H9 (cell line): ENCODE data around the gene GCSAML. TPM values are rescaled to one million over a fixed set of nuclear protein-coding genes. Genes with fewer than 3 reads are reported as not detected.

Source experiments
- DNase-seq: peaks from one replicate; pipeline ENCODE4 v3.0.0-alpha.2; 2017
- H2AFZ ChIP-seq: one replicate; pipeline ENCODE4 v1.6.1; 2013; ENCODE audit warnings: mild to moderate bottlenecking, low read length, control low read depth, moderate library complexity
- H2AK5ac ChIP-seq: 2 replicates; pipeline ENCODE4 v1.6.1; 2013; ENCODE audit warnings: low read length, control low read depth, mixed read lengths; ENCODE audit not compliant: insufficient read length
- H2BK120ac ChIP-seq: one replicate; pipeline ENCODE4 v1.6.1; 2013; ENCODE audit warnings: low read depth, mild to moderate bottlenecking, low read length, control low read depth, inconsistent platforms; ENCODE audit not compliant: poor library complexity, severe bottlenecking
- H2BK12ac ChIP-seq: 2 replicates; pipeline ENCODE4 v1.6.1; 2013; ENCODE audit warnings: low read length, control low read depth, mixed read lengths, low read depth; ENCODE audit not compliant: insufficient read length
- H2BK15ac ChIP-seq: 2 replicates; pipeline ENCODE4 v1.6.1; 2013; ENCODE audit warnings: low read depth, low read length, control low read depth
- H2BK20ac ChIP-seq: one replicate; pipeline ENCODE4 v1.6.1; 2013; ENCODE audit warnings: low read depth, mild to moderate bottlenecking, low read length, control low read depth, inconsistent platforms; ENCODE audit not compliant: poor library complexity, severe bottlenecking
- H2BK5ac ChIP-seq: 2 replicates; pipeline ENCODE4 v1.6.1; 2013; ENCODE audit warnings: low read length, control low read depth, mixed read lengths; ENCODE audit not compliant: insufficient read length
- H3K14ac ChIP-seq: 2 replicates; pipeline ENCODE4 v1.6.1; 2013; ENCODE audit warnings: low read length, control low read depth; ENCODE audit not compliant: insufficient read depth
- H3K18ac ChIP-seq: 2 replicates; pipeline ENCODE4 v1.6.1; 2013; ENCODE audit warnings: low read depth, mild to moderate bottlenecking, mixed read lengths, low read length, control low read depth; ENCODE audit not compliant: insufficient read length
- H3K23ac ChIP-seq: 2 replicates; pipeline ENCODE4 v1.6.1; 2013; ENCODE audit warnings: low read length, control low read depth, mixed read lengths, low read depth; ENCODE audit not compliant: insufficient read length
- H3K23me2 ChIP-seq: 2 replicates; pipeline ENCODE4 v1.6.1; 2013; ENCODE audit warnings: low read depth, mild to moderate bottlenecking, mixed read lengths, low read length, control low read depth; ENCODE audit not compliant: insufficient read length, poor library complexity, severe bottlenecking
- H3K27ac ChIP-seq: 2 replicates; pipeline ENCODE4 v1.5.1; 2013; ENCODE audit warnings: low read length, control low read depth, mixed read lengths, low read depth; ENCODE audit not compliant: insufficient read length
- H3K27me3 ChIP-seq: 2 replicates; pipeline ENCODE4 v1.6.1; 2013; ENCODE audit warnings: low read length, control low read depth, inconsistent platforms; ENCODE audit not compliant: insufficient read depth
- H3K4ac ChIP-seq: 2 replicates; pipeline ENCODE4 v1.6.1; 2013; ENCODE audit warnings: low read depth, mild to moderate bottlenecking, control low read depth, inconsistent platforms, low read length, moderate library complexity
- H3K4me1 ChIP-seq: 2 replicates; pipeline ENCODE4 v1.6.1; 2013; ENCODE audit warnings: low read length, control low read depth, inconsistent platforms; ENCODE audit not compliant: insufficient read depth
- H3K4me2 ChIP-seq: 2 replicates; pipeline ENCODE4 v1.6.1; 2013; ENCODE audit warnings: low read length, control low read depth, mixed read lengths; ENCODE audit not compliant: insufficient read length, insufficient read depth
- H3K56ac ChIP-seq: 2 replicates; pipeline ENCODE4 v1.6.1; 2013; ENCODE audit warnings: low read depth, mild to moderate bottlenecking, mixed read lengths, low read length, control low read depth; ENCODE audit not compliant: insufficient read length
- H3K79me1 ChIP-seq: 2 replicates; pipeline ENCODE4 v1.6.1; 2013; ENCODE audit warnings: low read depth, mild to moderate bottlenecking, moderate library complexity, low read length, control low read depth, inconsistent platforms; ENCODE audit not compliant: insufficient read depth, poor library complexity, severe bottlenecking
- H3K79me2 ChIP-seq: 2 replicates; pipeline ENCODE4 v1.6.1; 2013; ENCODE audit warnings: low read length, control low read depth, inconsistent platforms; ENCODE audit not compliant: insufficient read depth
- H3K9ac ChIP-seq: 2 replicates; pipeline ENCODE4 v1.6.1; 2013; ENCODE audit warnings: low read length, control low read depth, mixed read lengths; ENCODE audit not compliant: insufficient read length; ENCODE audit errors: extremely low read depth
- H3K9me3 ChIP-seq: one replicate; pipeline ENCODE4 v1.6.1; 2013; ENCODE audit warnings: low read depth, low read length, inconsistent platforms; ENCODE audit not compliant: control insufficient read depth
- H3T11ph ChIP-seq: one replicate; pipeline ENCODE4 v1.6.1; 2013; ENCODE audit warnings: mild to moderate bottlenecking, low read length, control low read depth, inconsistent platforms
- H4K20me1 ChIP-seq: one replicate; pipeline ENCODE4 v1.6.1; 2013; ENCODE audit not compliant: control insufficient read depth, insufficient read length, insufficient read depth
- H4K5ac ChIP-seq: 2 replicates; pipeline ENCODE4 v1.6.1; 2013; ENCODE audit warnings: low read depth, mild to moderate bottlenecking, mixed read lengths, low read length, control low read depth; ENCODE audit not compliant: insufficient read length
- H4K8ac ChIP-seq: replicated peaks from 2 replicates; pipeline ENCODE4 v1.6.1; 2013; ENCODE audit warnings: low read length, control low read depth, mixed read lengths, low read depth; ENCODE audit not compliant: insufficient read length
- H4K91ac ChIP-seq: 2 replicates; pipeline ENCODE4 v1.6.1; 2013; ENCODE audit warnings: low read depth, mild to moderate bottlenecking, moderate library complexity, mixed read lengths, low read length, control low read depth; ENCODE audit not compliant: insufficient read length
- H3K27ac Mint-ChIP-seq, 3 experiments: 2 replicates in 2 of 3; 3 replicates in 1 of 3; pipeline ENCODE4 v1.8.0; 2020 to 2021; ENCODE audit warnings: mixed read lengths in 3 of 3, mild to moderate bottlenecking in 1 of 3, moderate library complexity in 1 of 3
- H3K27me3 Mint-ChIP-seq: 2 replicates; pipeline ENCODE4 v1.8.0; 2021; ENCODE audit warnings: low read depth, mild to moderate bottlenecking, moderate library complexity, mixed read lengths
- H3K36me3 Mint-ChIP-seq, 3 experiments: 2 replicates in 2 of 3; 3 replicates in 1 of 3; pipeline ENCODE4 v1.8.0; 2020 to 2021; ENCODE audit warnings: low read depth in 3 of 3, mixed read lengths in 3 of 3; ENCODE audit not compliant: insufficient read depth in 1 of 3
- H3K4me1 Mint-ChIP-seq, 2 experiments: 2 replicates each; pipeline ENCODE4 v1.8.0; 2020; ENCODE audit warnings: mixed read lengths in 2 of 2
- H3K4me3 Mint-ChIP-seq, 2 experiments: 2 replicates in 1 of 2; 3 replicates in 1 of 2; pipeline ENCODE4 v1.8.0; 2020 to 2021; ENCODE audit warnings: mild to moderate bottlenecking in 2 of 2, mixed read lengths in 2 of 2, moderate library complexity in 1 of 2
- H3K9me3 Mint-ChIP-seq, 2 experiments: 2 replicates in 1 of 2; 3 replicates in 1 of 2; pipeline ENCODE4 v1.8.0; 2020; ENCODE audit warnings: mild to moderate bottlenecking in 2 of 2, mixed read lengths in 2 of 2, moderate library complexity in 1 of 2
- CTCF ChIP-seq: fragments of 200-600 bp; sonication (generic); conservative IDR thresholded peaks from 3 replicates; pipeline ENCODE4 v1.8.0; 2021; ENCODE audit warnings: antibody characterized with exemption, mild to moderate bottlenecking
- WGBS: extraction: QIAGEN DNeasy Blood & Tissue Kit; methylation state at CpG from one replicate; pipeline ENCODE4 v1.1.7; 2013; ENCODE audit warnings: missing lambda C conversion rate, low lambda C conversion rate, mixed read lengths; ENCODE audit not compliant: insufficient read length; ENCODE audit errors: extremely low coverage; 5-methylcytosine and 5-hydroxymethylcytosine counted together
- total RNA-seq: library from RNA; stranded (reverse); gene quantifications from 2 replicates; pipeline ENCODE4 v1.2.1, GENCODE V29; 2021

GCSAML gene
- total RNA-seq, 1 experiment from 2014 or later: not detected

- DNase-seq: peak; percentile 31
- H3K27ac ChIP-seq: no peak overlapping the region
- H4K8ac ChIP-seq: no peak overlapping the region
- H2BK120ac ChIP-seq: no peak overlapping the region
- no peak overlapping the region for H3K18ac ChIP-seq
- no peak overlapping the region for H3K56ac ChIP-seq
- no peak overlapping the region for H3T11ph ChIP-seq
- no peak overlapping the region for H2BK15ac ChIP-seq
- no peak overlapping the region for H2AFZ ChIP-seq
- peaks cover 3 to 6% (median 5%) of the 10 kb centered on the region in 3 experiments; a peak in 5 of 7 replicates for H3K36me3 Mint-ChIP-seq
- WGBS: no CpG with 5 or more reads among the region's 72 CpGs
- H3K4me3 Mint-ChIP-seq: no peak overlapping the region
- no peaks in the 10 kb centered on the region for H3K79me1 ChIP-seq
- H3K9me3 Mint-ChIP-seq: peaks cover 21 to 24% of the 10 kb centered on the region in 2 experiments
- H4K20me1 ChIP-seq: no peaks in the 10 kb centered on the region
- H2BK12ac ChIP-seq: no peak overlapping the region
- no peak overlapping the region for H3K23ac ChIP-seq
- H2BK5ac ChIP-seq: no peak overlapping the region
- H3K4me1 ChIP-seq: no peaks in the 10 kb centered on the region
- H3K79me2 ChIP-seq: no peaks in the 10 kb centered on the region
- no peak overlapping the region for H3K9ac ChIP-seq
- no peak overlapping the region for H2AK5ac ChIP-seq
- H3K4ac ChIP-seq: no peak overlapping the region
- H3K14ac ChIP-seq: no peak overlapping the region
- H2BK20ac ChIP-seq: no peak overlapping the region
- no peak overlapping the region for H4K5ac ChIP-seq
- H3K23me2 ChIP-seq: no peaks in the 10 kb centered on the region
- no peaks in the 10 kb centered on the region for H3K27me3 ChIP-seq
- no peak for TF ChIP-seq CTCF
- H3K27ac Mint-ChIP-seq: no peak overlapping the region
- no peaks in the 10 kb centered on the region for H3K9me3 ChIP-seq
- H3K27me3 Mint-ChIP-seq: no peaks in the 10 kb centered on the region
- H3K4me1 Mint-ChIP-seq: no peaks in the 10 kb centered on the region
- no peak overlapping the region for H3K4me2 ChIP-seq
- no peak overlapping the region for H4K91ac ChIP-seq
Measured at GRCh38 chr1:247517795-247518612, 30.9 kb upstream of the GCSAML start.
